Measurements from ENCODE around the gene ELMO3. TPM values are rescaled to one million over a fixed set of nuclear protein-coding genes. Genes with fewer than 3 reads are reported as not detected.

Gene ELMO3
- polyA plus RNA-seq, 1 donor from 2014 or later: 2.2 TPM

DNA sequence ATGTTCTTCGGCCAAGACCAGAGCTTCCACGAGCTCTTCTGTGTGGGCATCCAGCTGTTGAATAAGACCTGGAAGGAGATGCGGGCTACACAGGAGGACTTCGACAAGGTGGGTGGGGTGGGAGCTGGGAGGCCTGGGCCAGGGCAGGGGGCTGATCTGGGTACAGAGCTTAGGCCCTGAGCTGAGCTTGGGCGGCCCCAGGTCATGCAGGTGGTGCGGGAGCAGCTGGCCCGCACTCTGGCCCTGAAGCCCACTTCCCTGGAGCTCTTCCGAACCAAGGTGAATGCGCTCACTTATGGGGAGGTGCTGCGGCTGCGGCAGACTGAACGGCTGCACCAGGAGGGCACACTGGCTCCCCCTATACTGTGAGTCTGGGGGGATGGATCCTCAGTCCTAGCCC lies 3.5 kb downstream of the ELMO3 start:
- Histone ChIP-seq H3K9me2 (ENCODE audit: insufficient read depth, low read length) (no peaks in the 10 kb centered on the region), H3K79me2 (replicated peaks; ENCODE audit: insufficient read depth, low read length) (no peaks in the 10 kb centered on the region), H3F3A (ENCODE audit: insufficient read depth, low read length, poor library complexity, severe bottlenecking) (no peaks in the 10 kb centered on the region), H3K36me3 (ENCODE audit: insufficient read depth, low read length) (no peaks in the 10 kb centered on the region), H4K20me1 (ENCODE audit: insufficient read depth) (no peaks in the 10 kb centered on the region), H3K27ac (ENCODE audit: low read length) (no peak overlapping the region), H3K27me3 (ENCODE audit: insufficient read depth, low read depth, low read length) (no peaks in the 10 kb centered on the region), H2AFZ (ENCODE audit: low read depth, low read length) (no peak overlapping the region), H3K4me2 (ENCODE audit: low read length) (no peak overlapping the region), H3K9me3 (ENCODE audit: low read length) (no peaks in the 10 kb centered on the region), H3K9ac (ENCODE audit: low read length) (no peak overlapping the region), H3K4me3 (ENCODE audit: low read length) (no peak overlapping the region)
- TF ChIP-seq, protein P1, sequence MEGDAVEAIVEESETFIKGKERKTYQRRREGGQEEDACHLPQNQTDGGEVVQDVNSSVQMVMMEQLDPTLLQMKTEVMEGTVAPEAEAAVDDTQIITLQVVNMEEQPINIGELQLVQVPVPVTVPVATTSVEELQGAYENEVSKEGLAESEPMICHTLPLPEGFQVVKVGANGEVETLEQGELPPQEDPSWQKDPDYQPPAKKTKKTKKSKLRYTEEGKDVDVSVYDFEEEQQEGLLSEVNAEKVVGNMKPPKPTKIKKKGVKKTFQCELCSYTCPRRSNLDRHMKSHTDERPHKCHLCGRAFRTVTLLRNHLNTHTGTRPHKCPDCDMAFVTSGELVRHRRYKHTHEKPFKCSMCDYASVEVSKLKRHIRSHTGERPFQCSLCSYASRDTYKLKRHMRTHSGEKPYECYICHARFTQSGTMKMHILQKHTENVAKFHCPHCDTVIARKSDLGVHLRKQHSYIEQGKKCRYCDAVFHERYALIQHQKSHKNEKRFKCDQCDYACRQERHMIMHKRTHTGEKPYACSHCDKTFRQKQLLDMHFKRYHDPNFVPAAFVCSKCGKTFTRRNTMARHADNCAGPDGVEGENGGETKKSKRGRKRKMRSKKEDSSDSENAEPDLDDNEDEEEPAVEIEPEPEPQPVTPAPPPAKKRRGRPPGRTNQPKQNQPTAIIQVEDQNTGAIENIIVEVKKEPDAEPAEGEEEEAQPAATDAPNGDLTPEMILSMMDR (IDR thresholded peaks at IDR 0.05; ENCODE audit: poor library complexity, severe bottlenecking): no peak
- no peak for TF ChIP-seq EZH2 (IDR thresholded peaks at IDR 0.05; ENCODE audit: borderline replicate concordance, insufficient read depth, low read length, poor library complexity, severe bottlenecking)
- no peak for TF ChIP-seq EP300 (conservative IDR thresholded peaks at IDR 0.05; ENCODE audit: poor library complexity, severe bottlenecking)
- no peak for TF ChIP-seq RAD21 (conservative IDR thresholded peaks at IDR 0.05)
- TF ChIP-seq MXI1 (conservative IDR thresholded peaks at IDR 0.05; ENCODE audit: poor library complexity, severe bottlenecking): no peak
- TF ChIP-seq POLR2AphosphoS5 (IDR thresholded peaks at IDR 0.05): no peak
- TF ChIP-seq, protein P2, sequence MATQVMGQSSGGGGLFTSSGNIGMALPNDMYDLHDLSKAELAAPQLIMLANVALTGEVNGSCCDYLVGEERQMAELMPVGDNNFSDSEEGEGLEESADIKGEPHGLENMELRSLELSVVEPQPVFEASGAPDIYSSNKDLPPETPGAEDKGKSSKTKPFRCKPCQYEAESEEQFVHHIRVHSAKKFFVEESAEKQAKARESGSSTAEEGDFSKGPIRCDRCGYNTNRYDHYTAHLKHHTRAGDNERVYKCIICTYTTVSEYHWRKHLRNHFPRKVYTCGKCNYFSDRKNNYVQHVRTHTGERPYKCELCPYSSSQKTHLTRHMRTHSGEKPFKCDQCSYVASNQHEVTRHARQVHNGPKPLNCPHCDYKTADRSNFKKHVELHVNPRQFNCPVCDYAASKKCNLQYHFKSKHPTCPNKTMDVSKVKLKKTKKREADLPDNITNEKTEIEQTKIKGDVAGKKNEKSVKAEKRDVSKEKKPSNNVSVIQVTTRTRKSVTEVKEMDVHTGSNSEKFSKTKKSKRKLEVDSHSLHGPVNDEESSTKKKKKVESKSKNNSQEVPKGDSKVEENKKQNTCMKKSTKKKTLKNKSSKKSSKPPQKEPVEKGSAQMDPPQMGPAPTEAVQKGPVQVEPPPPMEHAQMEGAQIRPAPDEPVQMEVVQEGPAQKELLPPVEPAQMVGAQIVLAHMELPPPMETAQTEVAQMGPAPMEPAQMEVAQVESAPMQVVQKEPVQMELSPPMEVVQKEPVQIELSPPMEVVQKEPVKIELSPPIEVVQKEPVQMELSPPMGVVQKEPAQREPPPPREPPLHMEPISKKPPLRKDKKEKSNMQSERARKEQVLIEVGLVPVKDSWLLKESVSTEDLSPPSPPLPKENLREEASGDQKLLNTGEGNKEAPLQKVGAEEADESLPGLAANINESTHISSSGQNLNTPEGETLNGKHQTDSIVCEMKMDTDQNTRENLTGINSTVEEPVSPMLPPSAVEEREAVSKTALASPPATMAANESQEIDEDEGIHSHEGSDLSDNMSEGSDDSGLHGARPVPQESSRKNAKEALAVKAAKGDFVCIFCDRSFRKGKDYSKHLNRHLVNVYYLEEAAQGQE (IDR thresholded peaks at IDR 0.05; ENCODE audit: borderline replicate concordance): no peak
- TF ChIP-seq SMC3 (conservative IDR thresholded peaks at IDR 0.05; ENCODE audit: poor library complexity): no peak
- no peak for TF ChIP-seq TAF1 (IDR thresholded peaks at IDR 0.05; ENCODE audit: low read depth)

DNA sequence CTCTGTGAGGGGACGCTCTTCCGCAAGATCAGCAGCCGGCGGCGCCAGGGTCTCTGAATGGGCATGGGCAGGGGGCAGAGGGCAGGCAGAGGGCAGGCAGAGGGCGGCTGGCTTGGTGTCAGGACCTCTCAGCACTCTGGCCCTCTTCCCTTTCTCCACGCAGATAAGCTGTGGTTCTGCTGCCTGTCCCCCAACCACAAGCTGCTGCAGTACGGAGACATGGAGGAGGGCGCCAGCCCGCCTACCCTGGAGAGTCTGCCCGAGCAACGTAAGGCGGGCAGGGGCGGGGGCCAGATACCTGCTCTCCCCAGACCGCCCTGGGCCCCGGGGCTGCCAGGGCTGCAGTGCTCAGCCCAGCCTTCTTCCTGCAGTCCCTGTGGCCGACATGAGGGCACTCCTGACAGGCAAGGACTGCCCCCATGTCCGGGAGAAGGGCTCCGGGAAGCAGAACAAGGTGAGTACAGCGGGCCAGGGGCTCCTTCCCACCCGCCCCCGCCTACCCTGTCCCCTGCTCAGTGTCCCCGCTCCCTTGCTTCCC lies 4.1 kb downstream of the ELMO3 start:
- no peak overlapping the region for H3K27ac ChIP-seq (ENCODE audit: low read length)
- no peak overlapping the region for H3K4me3 ChIP-seq (ENCODE audit: low read length)
- H3F3A ChIP-seq (ENCODE audit: insufficient read depth, low read length, poor library complexity, severe bottlenecking): no peaks in the 10 kb centered on the region
- no peak overlapping the region for H3K9ac ChIP-seq (ENCODE audit: low read length)
- no peaks in the 10 kb centered on the region for H3K79me2 ChIP-seq (replicated peaks; ENCODE audit: insufficient read depth, low read length)
- H2AFZ ChIP-seq (ENCODE audit: low read depth, low read length): no peak overlapping the region
- H3K4me2 ChIP-seq (ENCODE audit: low read length): no peak overlapping the region
- TF ChIP-seq POLR2AphosphoS5 (IDR thresholded peaks at IDR 0.05) (no peak), SMC3 (conservative IDR thresholded peaks at IDR 0.05; ENCODE audit: poor library complexity) (no peak), EP300 (conservative IDR thresholded peaks at IDR 0.05; ENCODE audit: poor library complexity, severe bottlenecking) (no peak), RAD21 (conservative IDR thresholded peaks at IDR 0.05) (no peak), EZH2 (IDR thresholded peaks at IDR 0.05; ENCODE audit: borderline replicate concordance, insufficient read depth, low read length, poor library complexity, severe bottlenecking) (no peak), TAF1 (IDR thresholded peaks at IDR 0.05; ENCODE audit: low read depth) (no peak), MXI1 (conservative IDR thresholded peaks at IDR 0.05; ENCODE audit: poor library complexity, severe bottlenecking) (no peak)
- TF ChIP-seq, protein P1 (IDR thresholded peaks at IDR 0.05; ENCODE audit: poor library complexity, severe bottlenecking): no peak
- TF ChIP-seq, protein P2 (IDR thresholded peaks at IDR 0.05; ENCODE audit: borderline replicate concordance): no peak
- no peaks in the 10 kb centered on the region for H3K36me3 ChIP-seq (ENCODE audit: insufficient read depth, low read length)
- no peaks in the 10 kb centered on the region for H3K27me3 ChIP-seq (ENCODE audit: insufficient read depth, low read depth, low read length)
- H3K9me2 ChIP-seq (ENCODE audit: insufficient read depth, low read length): no peaks in the 10 kb centered on the region
- no peaks in the 10 kb centered on the region for H3K9me3 ChIP-seq (ENCODE audit: low read length)
- no peaks in the 10 kb centered on the region for H4K20me1 ChIP-seq (ENCODE audit: insufficient read depth)

All from neural cell (in vitro differentiated cells).